DND-41 (cell line): ENCODE measurements around the gene ASPA.

ENCODE experiments used
- CTCF ChIP-seq: IDR thresholded peaks from 2 replicates; pipeline ENCODE4 v1.5.1; 2012; ENCODE audit warnings: borderline replicate concordance, low read length, moderate library complexity, mild to moderate bottlenecking; ENCODE audit not compliant: poor library complexity, severe bottlenecking; ENCODE audit errors: extremely low read depth
- EZH2 ChIP-seq: IDR thresholded peaks from 3 replicates; pipeline ENCODE4 v1.6.1; 2012; ENCODE audit warnings: borderline replicate concordance, low read depth, mild to moderate bottlenecking, moderate library complexity, low read length, inconsistent platforms; ENCODE audit not compliant: severe bottlenecking

GRCh38 chr17:3440451-3440850 lies 35.3 kb upstream of the ASPA start:
- TF ChIP-seq CTCF (no peak), EZH2 (no peak)
